ENCODE results near the gene OTUD5.
A peak's percentile ranks its signal among the peaks of the same experiment; 100 is the strongest.

The OTUD5 gene

DNA sequence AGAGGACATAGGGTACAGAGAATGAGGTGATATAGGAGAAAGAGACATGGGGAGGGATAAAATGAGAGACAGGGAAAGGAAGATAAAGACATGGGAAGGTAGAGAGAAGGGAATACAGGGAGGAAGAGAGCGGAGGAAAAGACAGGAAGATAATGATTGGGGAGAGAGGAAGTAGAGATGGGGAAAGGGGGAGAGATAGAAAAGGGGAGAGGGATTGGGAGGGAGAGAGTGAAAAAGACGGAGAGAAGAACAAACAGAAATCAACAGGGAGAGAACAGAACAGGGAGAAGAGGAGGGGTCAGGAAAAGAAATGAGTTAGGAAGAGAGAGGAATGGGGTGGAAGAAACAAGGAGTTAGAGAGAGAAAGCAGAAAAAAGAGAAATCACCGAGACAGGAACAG, 40.0 kb upstream of the OTUD5 start:
- Histone ChIP-seq H2BK12ac (ENCODE audit: low read length) (no peak overlapping the region), H3K4ac (ENCODE audit: low read depth, low read length) (no peak overlapping the region), H3K14ac (ENCODE audit: low read length) (no peak overlapping the region), H3K18ac (ENCODE audit: low read length) (no peak overlapping the region), H4K12ac (ENCODE audit: low read depth, low read length) (no peak overlapping the region), H3K9me3 (ENCODE audit: insufficient read depth, low read depth, low read length) (no peaks in the 10 kb centered on the region), H3K79me1 (ENCODE audit: low read length) (peaks cover 6% of the 10 kb centered on the region), H3K36me3 (ENCODE audit: control insufficient read depth in 1 of 2, insufficient read depth in 2 of 2, low read length in 2 of 2) (peaks cover 23% of the 10 kb centered on the region in 2 experiments), H2BK120ac (ENCODE audit: insufficient read depth, low read length, poor library complexity) (no peak overlapping the region), H3K4me2 (ENCODE audit: low read length) (no peak overlapping the region), H3K27ac (ENCODE audit: low read depth, low read length) (no peak overlapping the region), H3K9ac (ENCODE audit: low read length) (no peak overlapping the region), H2BK5ac (ENCODE audit: low read depth, low read length, poor library complexity) (no peak overlapping the region), H3K27me3 (ENCODE audit: insufficient read depth, low read length) (no peaks in the 10 kb centered on the region), H3K23ac (ENCODE audit: low read length) (no peak overlapping the region), H3K79me2 (ENCODE audit: control insufficient read depth, insufficient read depth, low read length, poor library complexity) (peaks cover 2% of the 10 kb centered on the region), H3K4me1 (ENCODE audit: control insufficient read depth in 1 of 2, insufficient read depth in 2 of 2, low read length in 2 of 2) (peaks cover 0 to 2% of the 10 kb centered on the region in 2 experiments), H2AFZ (ENCODE audit: insufficient read depth, low read length, poor library complexity) (no peak overlapping the region), H2AK5ac (ENCODE audit: low read length) (no peak overlapping the region), H4K91ac (ENCODE audit: low read depth, low read length) (no peak overlapping the region), H4K8ac (ENCODE audit: low read depth, low read length) (no peak overlapping the region), H3K4me3 (ENCODE audit: low read depth, low read length) (no peak overlapping the region)
- no peak for DNase-seq
- WGBS (ENCODE audit: extremely low coverage, insufficient coverage, insufficient read length) = 100% methylated on average over 2 of the region's 3 CpGs

DNA sequence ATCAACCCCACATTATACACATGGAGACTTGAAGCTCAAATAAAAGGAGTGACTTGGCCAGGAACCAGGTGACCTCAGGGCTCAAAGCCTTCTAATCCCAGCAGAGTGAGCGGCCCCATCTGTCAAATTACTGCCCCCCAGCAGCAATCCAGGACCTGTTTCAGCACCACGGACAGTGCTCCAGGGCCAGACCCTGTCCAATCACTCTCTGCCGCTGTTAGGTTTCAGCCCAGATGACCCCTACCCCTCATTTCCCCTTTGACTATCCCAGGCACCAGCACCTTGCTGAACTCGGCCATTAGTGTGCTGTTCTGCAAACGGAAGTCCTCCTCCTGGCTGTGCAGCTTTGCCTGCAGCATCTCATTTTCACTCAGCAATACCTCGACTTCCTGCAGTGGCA, 39.6 kb upstream of the OTUD5 start:
- Histone ChIP-seq H3K79me1 (ENCODE audit: low read length) (peaks cover 4% of the 10 kb centered on the region), H3K27me3 (ENCODE audit: insufficient read depth, low read length) (no peaks in the 10 kb centered on the region), H3K4me2 (ENCODE audit: low read length) (no peak overlapping the region), H3K36me3 (ENCODE audit: control insufficient read depth in 1 of 2, insufficient read depth in 2 of 2, low read length in 2 of 2) (peaks cover 23% of the 10 kb centered on the region in 2 experiments), H3K9ac (ENCODE audit: low read length) (no peak overlapping the region), H3K4me1 (ENCODE audit: control insufficient read depth in 1 of 2, insufficient read depth in 2 of 2, low read length in 2 of 2) (peaks cover 0 to 2% of the 10 kb centered on the region in 2 experiments), H3K27ac (ENCODE audit: low read depth, low read length) (no peak overlapping the region), H4K8ac (ENCODE audit: low read depth, low read length) (no peak overlapping the region), H2BK120ac (ENCODE audit: insufficient read depth, low read length, poor library complexity) (no peak overlapping the region), H3K14ac (ENCODE audit: low read length) (no peak overlapping the region), H2BK12ac (ENCODE audit: low read length) (no peak overlapping the region), H4K91ac (ENCODE audit: low read depth, low read length) (no peak overlapping the region), H3K18ac (ENCODE audit: low read length) (no peak overlapping the region), H3K4ac (ENCODE audit: low read depth, low read length) (no peak overlapping the region), H3K9me3 (ENCODE audit: insufficient read depth, low read depth, low read length) (no peaks in the 10 kb centered on the region), H3K79me2 (ENCODE audit: control insufficient read depth, insufficient read depth, low read length, poor library complexity) (peaks cover 2% of the 10 kb centered on the region), H4K12ac (ENCODE audit: low read depth, low read length) (peak overlapping the region; percentile 9), H2AK5ac (ENCODE audit: low read length) (no peak overlapping the region), H3K23ac (ENCODE audit: low read length) (no peak overlapping the region), H2AFZ (ENCODE audit: insufficient read depth, low read length, poor library complexity) (no peak overlapping the region), H3K4me3 (ENCODE audit: low read depth, low read length) (no peak overlapping the region), H2BK5ac (ENCODE audit: low read depth, low read length, poor library complexity) (no peak overlapping the region)
- no CpG with 5 or more reads among the region's 6 CpGs for WGBS (ENCODE audit: extremely low coverage, insufficient coverage, insufficient read length)
- DNase-seq = no peak

DNA sequence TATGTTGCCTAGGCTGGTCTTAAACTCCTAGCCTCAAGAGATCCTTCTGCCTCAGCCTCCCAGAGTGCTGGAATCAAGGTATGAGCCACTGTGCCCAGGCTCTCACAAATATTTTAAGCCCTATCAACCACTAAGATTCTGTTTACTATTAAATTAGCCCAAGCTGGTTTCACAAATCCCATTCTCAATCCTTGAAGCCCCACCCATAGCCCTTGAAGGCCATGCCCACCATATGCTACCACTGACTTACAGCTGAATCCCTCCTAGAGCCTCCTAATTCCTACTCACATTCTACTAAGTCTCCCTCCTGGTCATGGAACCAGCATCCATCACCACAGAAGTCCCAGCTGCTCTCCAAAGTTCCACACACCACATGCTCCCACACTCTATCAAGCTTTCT, 34.9 kb upstream of the OTUD5 start:
- Histone ChIP-seq H3K23ac (ENCODE audit: low read length) (no peak overlapping the region), H3K79me2 (ENCODE audit: control insufficient read depth, insufficient read depth, low read length, poor library complexity) (no peaks in the 10 kb centered on the region), H3K79me1 (ENCODE audit: low read length) (no peaks in the 10 kb centered on the region), H2BK120ac (ENCODE audit: insufficient read depth, low read length, poor library complexity) (no peak overlapping the region), H3K36me3 (ENCODE audit: control insufficient read depth in 1 of 2, insufficient read depth in 2 of 2, low read length in 2 of 2) (peaks cover 37 to 44% of the 10 kb centered on the region in 2 experiments), H2BK5ac (ENCODE audit: low read depth, low read length, poor library complexity) (no peak overlapping the region), H4K12ac (ENCODE audit: low read depth, low read length) (no peak overlapping the region), H3K4me1 (ENCODE audit: control insufficient read depth in 1 of 2, insufficient read depth in 2 of 2, low read length in 2 of 2) (no peaks in the 10 kb centered on the region), H2AK5ac (ENCODE audit: low read length) (no peak overlapping the region), H3K9ac (ENCODE audit: low read length) (no peak overlapping the region), H3K4me3 (ENCODE audit: low read depth, low read length) (no peak overlapping the region), H3K9me3 (ENCODE audit: insufficient read depth, low read depth, low read length) (no peaks in the 10 kb centered on the region), H3K4ac (ENCODE audit: low read depth, low read length) (no peak overlapping the region), H2AFZ (ENCODE audit: insufficient read depth, low read length, poor library complexity) (no peak overlapping the region), H3K18ac (ENCODE audit: low read length) (no peak overlapping the region), H3K14ac (ENCODE audit: low read length) (no peak overlapping the region), H4K91ac (ENCODE audit: low read depth, low read length) (no peak overlapping the region), H3K27ac (ENCODE audit: low read depth, low read length) (no peak overlapping the region), H3K4me2 (ENCODE audit: low read length) (no peak overlapping the region), H3K27me3 (ENCODE audit: insufficient read depth, low read length) (no peaks in the 10 kb centered on the region), H2BK12ac (ENCODE audit: low read length) (no peak overlapping the region), H4K8ac (ENCODE audit: low read depth, low read length) (no peak overlapping the region)
- no peak for DNase-seq

DNA sequence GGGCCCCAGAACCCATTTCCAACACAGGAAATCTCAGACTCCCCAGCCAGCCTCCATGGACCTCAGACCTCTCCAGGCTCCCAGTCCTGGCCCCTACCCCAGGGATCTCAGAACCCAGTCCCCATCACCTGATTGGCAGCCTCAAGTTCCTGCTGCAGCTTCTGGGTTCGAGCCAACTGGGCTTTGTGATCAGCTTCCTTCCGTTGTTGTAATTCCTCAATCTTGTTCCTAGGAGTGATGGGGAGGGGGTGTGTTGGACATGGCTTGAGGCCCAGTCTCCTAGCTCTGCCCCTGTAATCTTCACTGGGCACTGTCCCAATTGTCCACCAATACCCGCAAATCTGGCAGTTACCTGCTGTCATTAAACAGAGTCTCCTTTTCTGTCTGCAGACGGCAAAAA, 32.1 kb upstream of the OTUD5 start:
- Histone ChIP-seq H4K12ac (ENCODE audit: low read depth, low read length) (no peak overlapping the region), H2AFZ (ENCODE audit: insufficient read depth, low read length, poor library complexity) (no peak overlapping the region), H2BK12ac (ENCODE audit: low read length) (no peak overlapping the region), H2BK120ac (ENCODE audit: insufficient read depth, low read length, poor library complexity) (no peak overlapping the region), H3K4me1 (ENCODE audit: control insufficient read depth in 1 of 2, insufficient read depth in 2 of 2, low read length in 2 of 2) (no peaks in the 10 kb centered on the region), H3K79me1 (ENCODE audit: low read length) (no peaks in the 10 kb centered on the region), H3K27ac (ENCODE audit: low read depth, low read length) (no peak overlapping the region), H4K8ac (ENCODE audit: low read depth, low read length) (no peak overlapping the region), H2AK5ac (ENCODE audit: low read length) (no peak overlapping the region), H3K9me3 (ENCODE audit: insufficient read depth, low read depth, low read length) (no peaks in the 10 kb centered on the region), H3K36me3 (ENCODE audit: control insufficient read depth in 1 of 2, insufficient read depth in 2 of 2, low read length in 2 of 2) (peaks cover 35 to 45% of the 10 kb centered on the region in 2 experiments), H3K4ac (ENCODE audit: low read depth, low read length) (no peak overlapping the region), H2BK5ac (ENCODE audit: low read depth, low read length, poor library complexity) (no peak overlapping the region), H3K18ac (ENCODE audit: low read length) (no peak overlapping the region), H3K4me2 (ENCODE audit: low read length) (no peak overlapping the region), H3K27me3 (ENCODE audit: insufficient read depth, low read length) (no peaks in the 10 kb centered on the region), H3K14ac (ENCODE audit: low read length) (no peak overlapping the region), H3K79me2 (ENCODE audit: control insufficient read depth, insufficient read depth, low read length, poor library complexity) (no peaks in the 10 kb centered on the region), H3K9ac (ENCODE audit: low read length) (no peak overlapping the region), H4K91ac (ENCODE audit: low read depth, low read length) (no peak overlapping the region), H3K23ac (ENCODE audit: low read length) (no peak overlapping the region), H3K4me3 (ENCODE audit: low read depth, low read length) (no peak overlapping the region)
- DNase-seq = no peak
- WGBS (ENCODE audit: extremely low coverage, insufficient coverage, insufficient read length) = no CpG with 5 or more reads among the region's 4 CpGs

All from trophoblast cell (in vitro differentiated cells and primary cell).